ENCODE measurements around the gene TYW5.

The TYW5 gene

DNA sequence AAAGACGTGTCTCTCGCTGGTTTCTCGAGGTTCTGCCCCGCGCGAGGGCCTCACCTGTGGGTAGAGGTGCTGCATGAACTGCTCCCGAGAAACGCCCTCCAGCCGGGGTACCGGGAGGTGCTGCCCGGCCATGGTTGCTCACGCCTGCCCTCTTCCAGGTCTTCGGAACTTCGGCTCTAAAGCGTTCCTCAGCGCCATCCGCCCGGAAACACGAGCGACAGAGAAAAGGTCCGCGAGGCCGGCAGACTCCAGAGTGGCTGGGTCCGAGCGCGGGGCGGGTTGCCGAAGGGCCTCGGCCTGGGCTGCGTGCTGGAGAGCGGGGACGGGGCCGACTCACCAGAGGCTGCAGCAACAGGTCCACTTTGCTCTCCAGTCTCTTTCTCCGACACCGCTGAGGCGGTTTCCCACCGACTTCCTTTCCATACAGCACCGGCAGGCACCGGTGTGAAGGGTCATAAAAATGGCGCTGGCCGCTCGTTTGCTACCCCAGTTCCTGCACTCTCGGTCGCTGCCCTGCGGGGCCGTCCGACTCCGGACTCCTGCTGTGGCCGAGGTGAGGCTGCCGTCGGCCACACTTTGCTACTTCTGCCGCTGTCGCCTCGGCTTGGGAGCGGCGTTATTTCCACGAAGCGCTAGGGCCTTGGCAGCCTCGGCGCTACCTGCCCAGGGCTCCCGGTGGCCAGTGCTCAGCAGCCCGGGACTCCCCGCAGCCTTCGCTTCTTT is at the start of gene TYW5, which contains the start of gene MAIP1:
TSS of gene TYW5 (minus strand) at position 153 of the 723 bp plus-strand sequence. CDS start at position 132, 21 bp downstream.
TSS of gene MAIP1 (plus strand) at position 244 of the 723 bp plus-strand sequence. CDS start at position 461, 217 bp downstream.
- Histone ChIP-seq H3K9me3 (ENCODE audit: control insufficient read depth, insufficient read depth, low read length) (no peaks in the 10 kb centered on the region), H3K36me3 (ENCODE audit: control insufficient read depth, insufficient read depth, low read length) (peaks cover 4% of the 10 kb centered on the region), H3K27me3 (ENCODE audit: control insufficient read depth, insufficient read depth, low read length) (no peaks in the 10 kb centered on the region), H3K9ac (ENCODE audit: low read depth, low read length) (peak within 1 kb of the TSS; percentile 96), H3K4me3 (ENCODE audit: low read depth, low read length) (peak within 1 kb of the TSS; percentile 86), H3K4me1 (ENCODE audit: control insufficient read depth, insufficient read depth, low read length) (no peaks in the 10 kb centered on the region)

- no peaks in the 10 kb centered on the region for H3K27me3 ChIP-seq (ENCODE audit: control insufficient read depth, insufficient read depth, low read length)
- H3K4me1 ChIP-seq (ENCODE audit: control insufficient read depth, insufficient read depth, low read length): no peaks in the 10 kb centered on the region
- H3K4me3 ChIP-seq (ENCODE audit: low read depth, low read length): no peak overlapping the region
- H3K9ac ChIP-seq (ENCODE audit: low read depth, low read length): no peak overlapping the region
- H3K36me3 ChIP-seq (ENCODE audit: control insufficient read depth, insufficient read depth, low read length): no peaks in the 10 kb centered on the region
- no peaks in the 10 kb centered on the region for H3K9me3 ChIP-seq (ENCODE audit: control insufficient read depth, insufficient read depth, low read length)
Observed at GRCh38 chr2:200003444-200003843, 48.2 kb upstream of the TYW5 start.

GRCh38 chr2:200000444-200001163 is 45.3 kb upstream of the TYW5 start:
- Histone ChIP-seq H3K9me3 (ENCODE audit: control insufficient read depth, insufficient read depth, low read length) (no peaks in the 10 kb centered on the region), H3K4me1 (ENCODE audit: control insufficient read depth, insufficient read depth, low read length) (no peaks in the 10 kb centered on the region), H3K4me3 (ENCODE audit: low read depth, low read length) (no peak overlapping the region), H3K9ac (ENCODE audit: low read depth, low read length) (no peak overlapping the region), H3K36me3 (ENCODE audit: control insufficient read depth, insufficient read depth, low read length) (no peaks in the 10 kb centered on the region), H3K27me3 (ENCODE audit: control insufficient read depth, insufficient read depth, low read length) (no peaks in the 10 kb centered on the region)

DNA sequence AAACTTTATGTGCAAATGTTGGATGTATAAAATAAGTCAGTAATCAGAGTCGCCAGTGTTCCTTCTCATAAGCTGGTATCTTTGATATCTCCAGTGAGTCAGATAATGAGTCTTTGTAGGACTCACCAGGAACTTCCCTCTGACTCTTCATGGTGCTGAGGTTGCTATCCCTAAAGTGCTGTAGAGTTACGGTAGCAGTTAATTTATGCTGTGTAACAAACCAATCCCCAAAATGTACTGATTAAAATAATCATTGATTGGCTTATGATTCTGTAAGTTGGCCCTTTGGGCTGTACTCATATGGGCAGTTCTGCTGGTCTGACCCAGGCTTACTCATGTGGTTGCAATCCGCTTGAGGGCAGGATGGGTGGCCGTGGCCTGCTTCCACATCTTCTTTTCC is 43.9 kb upstream of the TYW5 start:
- no peak overlapping the region for H3K9ac ChIP-seq (ENCODE audit: low read depth, low read length)
- H3K4me3 ChIP-seq (ENCODE audit: low read depth, low read length): no peak overlapping the region
- no peaks in the 10 kb centered on the region for H3K36me3 ChIP-seq (ENCODE audit: control insufficient read depth, insufficient read depth, low read length)

DNA sequence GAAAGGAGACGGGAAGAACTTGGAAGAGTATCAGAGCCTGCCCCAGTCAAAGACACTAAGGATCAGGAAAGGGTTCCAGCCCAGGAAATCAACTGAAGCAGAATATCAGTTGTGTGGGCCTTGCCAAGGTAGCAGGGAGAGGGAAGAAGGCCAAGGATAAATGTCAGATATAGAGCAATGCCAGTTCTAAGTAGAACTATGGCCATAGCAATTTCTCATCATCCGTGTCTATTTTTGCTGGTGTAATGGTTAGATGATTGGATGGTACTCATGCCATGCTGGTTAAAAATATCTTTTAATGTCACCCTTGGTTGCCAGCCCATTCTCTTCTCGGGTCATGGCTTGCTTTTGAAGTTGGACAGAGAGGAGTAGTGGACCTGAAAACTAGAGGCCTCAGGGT is 42.0 kb upstream of the TYW5 start:
- Histone ChIP-seq H3K9ac (ENCODE audit: low read depth, low read length) (no peak overlapping the region), H3K4me1 (ENCODE audit: control insufficient read depth, insufficient read depth, low read length) (no peaks in the 10 kb centered on the region), H3K9me3 (ENCODE audit: control insufficient read depth, insufficient read depth, low read length) (no peaks in the 10 kb centered on the region), H3K27me3 (ENCODE audit: control insufficient read depth, insufficient read depth, low read length) (no peaks in the 10 kb centered on the region), H3K36me3 (ENCODE audit: control insufficient read depth, insufficient read depth, low read length) (no peaks in the 10 kb centered on the region), H3K4me3 (ENCODE audit: low read depth, low read length) (no peak overlapping the region)

More for the DNA sequence above, 43.9 kb upstream of the TYW5 start:
- H3K4me1 ChIP-seq (ENCODE audit: control insufficient read depth, insufficient read depth, low read length): no peaks in the 10 kb centered on the region
- H3K9me3 ChIP-seq (ENCODE audit: control insufficient read depth, insufficient read depth, low read length): no peaks in the 10 kb centered on the region
- H3K27me3 ChIP-seq (ENCODE audit: control insufficient read depth, insufficient read depth, low read length): no peaks in the 10 kb centered on the region

DNA sequence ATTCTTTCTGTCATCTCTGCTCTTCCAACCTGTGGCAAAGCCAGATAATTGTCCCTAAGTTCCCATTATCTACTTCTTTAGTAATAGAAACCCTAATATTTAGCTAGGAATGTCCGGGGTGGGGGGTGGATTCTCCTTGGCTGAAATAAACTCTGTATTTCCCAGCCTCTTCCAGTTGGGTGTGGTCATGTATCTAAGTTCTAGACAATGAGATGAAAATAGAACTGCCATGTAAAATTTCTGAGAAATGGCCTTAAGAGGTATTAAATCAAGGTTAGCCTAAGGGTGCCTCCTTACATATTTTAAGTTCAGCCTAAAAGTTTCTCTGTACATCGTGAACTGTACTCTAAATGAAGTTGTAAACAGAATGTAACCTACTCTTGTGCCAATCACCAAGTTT is 39.6 kb upstream of the TYW5 start:
- Histone ChIP-seq H3K27me3 (ENCODE audit: control insufficient read depth, insufficient read depth, low read length) (no peaks in the 10 kb centered on the region), H3K9me3 (ENCODE audit: control insufficient read depth, insufficient read depth, low read length) (no peaks in the 10 kb centered on the region), H3K4me3 (ENCODE audit: low read depth, low read length) (no peak overlapping the region), H3K36me3 (ENCODE audit: control insufficient read depth, insufficient read depth, low read length) (no peaks in the 10 kb centered on the region), H3K4me1 (ENCODE audit: control insufficient read depth, insufficient read depth, low read length) (no peaks in the 10 kb centered on the region), H3K9ac (ENCODE audit: low read depth, low read length) (no peak overlapping the region)

- Histone ChIP-seq H3K4me1 (ENCODE audit: control insufficient read depth, insufficient read depth, low read length) (no peaks in the 10 kb centered on the region), H3K4me3 (ENCODE audit: low read depth, low read length) (no peak overlapping the region), H3K36me3 (ENCODE audit: control insufficient read depth, insufficient read depth, low read length) (no peaks in the 10 kb centered on the region), H3K27me3 (ENCODE audit: control insufficient read depth, insufficient read depth, low read length) (no peaks in the 10 kb centered on the region), H3K9ac (ENCODE audit: low read depth, low read length) (no peak overlapping the region), H3K9me3 (ENCODE audit: control insufficient read depth, insufficient read depth, low read length) (no peaks in the 10 kb centered on the region)
Observed at GRCh38 chr2:199994371-199994770, 39.1 kb upstream of the TYW5 start.

- no peak overlapping the region for H3K4me3 ChIP-seq (ENCODE audit: low read depth, low read length)
- no peaks in the 10 kb centered on the region for H3K9me3 ChIP-seq (ENCODE audit: control insufficient read depth, insufficient read depth, low read length)
- H3K4me1 ChIP-seq (ENCODE audit: control insufficient read depth, insufficient read depth, low read length): no peaks in the 10 kb centered on the region
- H3K9ac ChIP-seq (ENCODE audit: low read depth, low read length): no peak overlapping the region
- no peaks in the 10 kb centered on the region for H3K36me3 ChIP-seq (ENCODE audit: control insufficient read depth, insufficient read depth, low read length)
- H3K27me3 ChIP-seq (ENCODE audit: control insufficient read depth, insufficient read depth, low read length): no peaks in the 10 kb centered on the region
Observed at GRCh38 chr2:199992296-199992695, 37.0 kb upstream of the TYW5 start.

DNA sequence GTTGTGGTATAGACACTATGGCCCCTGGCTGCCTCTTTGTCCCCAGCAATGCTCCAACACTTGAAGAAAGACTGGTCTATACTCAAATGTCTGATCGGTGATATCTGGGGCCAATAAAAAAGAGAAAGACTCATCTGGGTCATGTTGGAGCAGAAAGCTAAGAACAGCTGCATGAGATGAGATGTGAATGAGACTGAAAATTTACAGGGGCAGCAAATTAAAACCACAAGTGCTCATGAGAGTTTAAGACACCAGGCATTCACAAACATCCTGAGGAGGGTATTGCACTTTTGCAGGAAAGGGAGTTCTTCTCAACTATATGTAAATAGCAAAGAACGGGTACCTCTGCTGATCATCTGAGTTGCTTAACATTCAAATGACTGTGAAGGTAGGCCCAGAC is 36.4 kb upstream of the TYW5 start:
- Histone ChIP-seq H3K9ac (ENCODE audit: low read depth, low read length) (no peak overlapping the region), H3K27me3 (ENCODE audit: control insufficient read depth, insufficient read depth, low read length) (no peaks in the 10 kb centered on the region), H3K4me1 (ENCODE audit: control insufficient read depth, insufficient read depth, low read length) (no peaks in the 10 kb centered on the region), H3K4me3 (ENCODE audit: low read depth, low read length) (no peak overlapping the region), H3K36me3 (ENCODE audit: control insufficient read depth, insufficient read depth, low read length) (no peaks in the 10 kb centered on the region), H3K9me3 (ENCODE audit: control insufficient read depth, insufficient read depth, low read length) (no peaks in the 10 kb centered on the region)

- H3K4me3 ChIP-seq (ENCODE audit: low read depth, low read length): no peak overlapping the region
- no peak overlapping the region for H3K9ac ChIP-seq (ENCODE audit: low read depth, low read length)
- H3K36me3 ChIP-seq (ENCODE audit: control insufficient read depth, insufficient read depth, low read length): no peaks in the 10 kb centered on the region
- H3K27me3 ChIP-seq (ENCODE audit: control insufficient read depth, insufficient read depth, low read length): no peaks in the 10 kb centered on the region
- H3K9me3 ChIP-seq (ENCODE audit: control insufficient read depth, insufficient read depth, low read length): no peaks in the 10 kb centered on the region
- H3K4me1 ChIP-seq (ENCODE audit: control insufficient read depth, insufficient read depth, low read length): no peaks in the 10 kb centered on the region
Observed at GRCh38 chr2:199989822-199990221, 34.5 kb upstream of the TYW5 start.

DNA sequence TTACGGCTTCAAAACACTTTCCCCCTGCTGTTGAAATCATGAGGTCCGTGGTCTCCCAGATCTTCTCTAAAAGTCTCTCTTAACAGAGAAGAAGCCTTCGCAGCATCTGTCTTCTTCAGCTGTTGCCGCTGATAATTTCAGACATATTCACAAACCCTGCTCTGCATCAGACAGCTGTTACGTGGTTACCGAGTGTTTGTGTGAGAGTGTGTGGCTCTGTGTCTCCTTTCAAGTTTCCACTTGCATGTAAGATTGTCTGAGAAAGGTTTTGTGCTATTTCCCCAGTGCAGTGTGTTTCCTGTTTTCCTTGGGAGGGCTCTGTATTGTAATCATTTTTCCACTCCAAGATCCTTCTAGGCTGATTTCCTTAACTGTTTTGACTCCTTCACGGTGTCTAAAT is 32.9 kb upstream of the TYW5 start:
- no peaks in the 10 kb centered on the region for H3K36me3 ChIP-seq (ENCODE audit: control insufficient read depth, insufficient read depth, low read length)
- H3K4me3 ChIP-seq (ENCODE audit: low read depth, low read length): no peak overlapping the region
- no peaks in the 10 kb centered on the region for H3K27me3 ChIP-seq (ENCODE audit: control insufficient read depth, insufficient read depth, low read length)
- H3K9me3 ChIP-seq (ENCODE audit: control insufficient read depth, insufficient read depth, low read length): no peaks in the 10 kb centered on the region
- H3K9ac ChIP-seq (ENCODE audit: low read depth, low read length): no peak overlapping the region
- peaks cover 16% of the 10 kb centered on the region for H3K4me1 ChIP-seq (ENCODE audit: control insufficient read depth, insufficient read depth, low read length)

DNA sequence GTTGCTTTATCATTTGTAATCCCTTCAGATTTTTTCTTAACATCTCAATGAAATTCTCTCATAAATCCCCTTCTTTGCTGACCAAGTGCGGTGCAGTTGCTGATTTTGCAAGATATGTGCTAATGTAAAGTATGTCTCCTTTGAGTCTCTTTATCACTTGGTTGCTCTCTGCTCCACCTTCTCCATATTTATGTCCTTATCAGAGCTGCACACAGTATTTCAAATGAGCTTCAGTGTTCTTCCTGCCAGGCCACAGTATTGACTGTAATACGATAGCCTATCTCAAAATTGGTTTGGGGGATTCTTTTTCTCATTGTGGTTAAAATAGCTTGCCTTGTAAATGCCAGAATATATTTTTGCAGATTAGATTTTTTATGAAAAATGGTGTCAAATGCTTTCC is 32.3 kb upstream of the TYW5 start:
- Histone ChIP-seq H3K4me3 (ENCODE audit: low read depth, low read length) (no peak overlapping the region), H3K27me3 (ENCODE audit: control insufficient read depth, insufficient read depth, low read length) (no peaks in the 10 kb centered on the region), H3K36me3 (ENCODE audit: control insufficient read depth, insufficient read depth, low read length) (no peaks in the 10 kb centered on the region), H3K4me1 (ENCODE audit: control insufficient read depth, insufficient read depth, low read length) (peaks cover 20% of the 10 kb centered on the region), H3K9me3 (ENCODE audit: control insufficient read depth, insufficient read depth, low read length) (no peaks in the 10 kb centered on the region), H3K9ac (ENCODE audit: low read depth, low read length) (no peak overlapping the region)
